Measurements from ENCODE around the gene EZR. TPM values are rescaled to one million over a fixed set of nuclear protein-coding genes. Genes with fewer than 3 reads are reported as not detected.

The EZR gene
- total RNA-seq, 4 donors from 2014 or later = 83.7 to 168 (median 144) TPM

- H3K36me3 ChIP-seq = peaks cover 0 to 27% (median 13%) of the 10 kb centered on the region in 3 donors
- H3K27me3 ChIP-seq = no peaks in the 10 kb centered on the region
- H3K27ac ChIP-seq = no peak overlapping the region
- H3K9me3 ChIP-seq = no peaks in the 10 kb centered on the region
- peaks cover 0 to 29% (median 11%) of the 10 kb centered on the region in 4 donors for H3K4me1 ChIP-seq
- no peak for DNase-seq (ENCODE audit: low spot score in 2 of 2)
- H3K4me3 ChIP-seq = no peak overlapping the region
- 61 to 67% methylated on average over 7 of the region's 7 CpGs for WGBS, 2 donors
- TF ChIP-seq POLR2A (IDR thresholded peaks at IDR 0.05) = no peak
- TF ChIP-seq CTCF (IDR thresholded peaks at IDR 0.05) = no peak
- TF ChIP-seq EP300 (IDR thresholded peaks at IDR 0.05) = no peak
Measured at GRCh38 chr6:158791274-158791855, 27.8 kb downstream of the EZR start.

- no peak overlapping the region for H3K4me3 ChIP-seq
- H3K9me3 ChIP-seq = no peaks in the 10 kb centered on the region
- H3K4me1 ChIP-seq = peaks cover 0 to 20% (median 7%) of the 10 kb centered on the region in 4 donors
- peaks cover 2 to 47% (median 22%) of the 10 kb centered on the region in 3 donors for H3K36me3 ChIP-seq
- whole genome bisulfite sequencing, 2 donors = 75 to 79% methylated on average over 11 of the region's 11 CpGs
- no peaks in the 10 kb centered on the region for H3K27me3 ChIP-seq
- H3K27ac ChIP-seq = no peak overlapping the region
- no peak for DNase-seq (ENCODE audit: low spot score in 2 of 2)
- TF ChIP-seq POLR2A (IDR thresholded peaks at IDR 0.05) = no peak
- TF ChIP-seq EP300 (IDR thresholded peaks at IDR 0.05) = no peak
- no peak for TF ChIP-seq CTCF (IDR thresholded peaks at IDR 0.05)
Measured at GRCh38 chr6:158789115-158789917, 29.9 kb downstream of the EZR start.

- TF ChIP-seq POLR2A (IDR thresholded peaks at IDR 0.05) (no peak), EP300 (IDR thresholded peaks at IDR 0.05) (no peak)
- no peak overlapping the region for H3K27ac ChIP-seq
- no peaks in the 10 kb centered on the region for H3K9me3 ChIP-seq
- peaks cover 4 to 67% (median 39%) of the 10 kb centered on the region in 3 donors for H3K36me3 ChIP-seq
- H3K27me3 ChIP-seq = no peaks in the 10 kb centered on the region
- H3K4me3 ChIP-seq = no peak overlapping the region
- no peak for DNase-seq (ENCODE audit: low spot score in 2 of 2)
- WGBS, 2 donors = 88 to 90% methylated on average over 5 to 6 of the region's 6 CpGs
- H3K4me1 ChIP-seq = peaks cover 0 to 15% (median 6%) of the 10 kb centered on the region in 4 donors
Measured at GRCh38 chr6:158787395-158787794, 31.8 kb downstream of the EZR start.

GRCh38 chr6:158786645-158787304, 32.4 kb downstream of the EZR start:
- no peak for TF ChIP-seq EP300 (IDR thresholded peaks at IDR 0.05)
- TF ChIP-seq CTCF (IDR thresholded peaks at IDR 0.05) = no peak
- TF ChIP-seq POLR2A (IDR thresholded peaks at IDR 0.05) = no peak
- no peak overlapping the region for H3K4me3 ChIP-seq
- no peak overlapping the region for H3K27ac ChIP-seq
- H3K9me3 ChIP-seq = no peaks in the 10 kb centered on the region
- peaks cover 0 to 15% (median 6%) of the 10 kb centered on the region in 4 donors for H3K4me1 ChIP-seq
- DNase-seq (ENCODE audit: low spot score in 2 of 2) = no peak
- no peaks in the 10 kb centered on the region for H3K27me3 ChIP-seq
- WGBS, 2 donors = 89 to 93% methylated on average over 6 of the region's 6 CpGs
- H3K36me3 ChIP-seq = peaks cover 4 to 73% (median 44%) of the 10 kb centered on the region in 3 donors

GRCh38 chr6:158785036-158785435, 34.1 kb downstream of the EZR start:
- no peaks in the 10 kb centered on the region for H3K27me3 ChIP-seq
- 87 to 93% methylated on average over 12 of the region's 12 CpGs for WGBS, 2 donors
- no peak for DNase-seq (ENCODE audit: low spot score in 2 of 2)
- TF ChIP-seq CTCF (IDR thresholded peaks at IDR 0.05) (no peak), EP300 (IDR thresholded peaks at IDR 0.05) (no peak), POLR2A (IDR thresholded peaks at IDR 0.05) (no peak)
- H3K27ac ChIP-seq = no peak overlapping the region
- no peak overlapping the region for H3K4me3 ChIP-seq
- no peaks in the 10 kb centered on the region for H3K9me3 ChIP-seq
- H3K4me1 ChIP-seq = peaks cover 0 to 6% (median 2%) of the 10 kb centered on the region in 4 donors
- H3K36me3 ChIP-seq = peaks cover 4 to 90% (median 62%) of the 10 kb centered on the region in 3 donors

Data from tibial nerve (tissue), 4 donors.